Caco-2 (cell line): Measurements from ENCODE around the gene PPIL4. TPM values are rescaled to one million over a fixed set of nuclear protein-coding genes. Genes with fewer than 3 reads are reported as not detected.
"Not testable (repeated sequence)": the region's sequence is repeated elsewhere in the genome, so short reads cannot be mapped to it uniquely, and the experiment has no call there.

Experiments used
- BruUV-seq: library from RNA; stranded (reverse); fragments of 400-500 nt; replicated peaks from 2 replicates; lab custom pipeline; 2021; lab: Mats Ljungman, UMichigan
- CTCF ChIA-PET: fragments of 300-600 bp; sonication (Branson Sonifier 250); formaldehyde crosslinking; loops from one replicate; lab custom pipeline; 2022; ENCODE audit warnings: antibody characterized with exemption; lab: Charles Lee
- POLR2A ChIA-PET: fragments of 300-600 bp; sonication (Branson Sonifier 250); formaldehyde crosslinking; loops from one replicate; lab custom pipeline; 2022; ENCODE audit warnings: antibody characterized with exemption; lab: Charles Lee
- DNase-seq, 2 experiments: peaks; one replicate each; pipeline versions ENCODE4 v3.0.0 to v3.0.0-alpha.2; 2020 to 2022
- H3K27me3 ChIP-seq: replicated peaks from 2 replicates; pipeline ENCODE4 v1.6.0; 2011; ENCODE audit warnings: low read length; ENCODE audit not compliant: control insufficient read depth, insufficient read depth
- H3K36me3 ChIP-seq: 2 replicates; pipeline ENCODE4 v1.5.1; 2011; ENCODE audit warnings: low read length; ENCODE audit not compliant: control insufficient read depth, insufficient read depth
- H3K4me1 ChIP-seq: fragments of 250-450 bp; sonication (Bioruptor Pico); 2 replicates; pipeline ENCODE4 v1.5.1; 2020; ENCODE audit warnings: mild to moderate bottlenecking
- H3K4me3 ChIP-seq: 2 replicates; pipeline ENCODE4 v1.5.1; 2011; ENCODE audit warnings: low read depth, mild to moderate bottlenecking, control low read depth, low read length
- H3K9me3 ChIP-seq: fragments of 250-450 bp; sonication (Bioruptor Pico); 2 replicates; pipeline ENCODE4 v1.5.1; 2020; ENCODE audit warnings: mild to moderate bottlenecking, moderate library complexity
- H3K27ac Mint-ChIP-seq: one replicate; pipeline ENCODE4 v1.8.0; 2022; ENCODE audit warnings: mixed read lengths; ENCODE audit not compliant: unreplicated experiment
- H3K27me3 Mint-ChIP-seq: one replicate; pipeline ENCODE4 v1.8.0; 2022; ENCODE audit warnings: mixed read lengths; ENCODE audit not compliant: insufficient read depth, unreplicated experiment
- H3K36me3 Mint-ChIP-seq: one replicate; pipeline ENCODE4 v1.8.0; 2022; ENCODE audit warnings: mild to moderate bottlenecking, mixed read lengths; ENCODE audit not compliant: insufficient read depth, unreplicated experiment
- H3K4me1 Mint-ChIP-seq: one replicate; pipeline ENCODE4 v1.8.0; 2022; ENCODE audit warnings: low read depth, mixed read lengths; ENCODE audit not compliant: unreplicated experiment
- H3K4me3 Mint-ChIP-seq: one replicate; pipeline ENCODE4 v1.8.0; 2022; ENCODE audit warnings: mild to moderate bottlenecking, moderate library complexity, mixed read lengths; ENCODE audit not compliant: unreplicated experiment
- H3K9me3 Mint-ChIP-seq: one replicate; pipeline ENCODE4 v1.8.0; 2022; ENCODE audit warnings: mixed read lengths; ENCODE audit not compliant: unreplicated experiment
- intact Hi-C: fragments of 100-400 bp; cut with micrococcal nuclease; formaldehyde crosslinking; loops from one replicate; pipeline ENCODE4 v1.10.0; 2022; ENCODE audit not compliant: unreplicated experiment
- total RNA-seq: library from RNA; stranded (reverse); gene quantifications from 2 replicates; pipeline ENCODE4 v1.2.3, GENCODE V29; 2022
- TF ChIP-seq, protein P1 (sequence below), 2 experiments: fragments of 200-600 bp in 1 of 2; IDR thresholded peaks; 1 replicate in 1 of 2; 2 replicates in 1 of 2; pipeline versions ENCODE4 v1.5.1 to v1.8.0; 2011 to 2022; ENCODE audit warnings: antibody characterized with exemption in 1 of 2, control low read depth in 1 of 2, inconsistent platforms in 1 of 2, low read depth in 1 of 2, low read length in 1 of 2, mild to moderate bottlenecking in 1 of 2, moderate library complexity in 1 of 2; ENCODE audit not compliant: insufficient read depth in 1 of 2, severe bottlenecking in 1 of 2, unreplicated experiment in 1 of 2

PPIL4 gene
- total RNA-seq, 1 experiment from 2014 or later, result 28.4 TPM

- Mint-ChIP-seq H3K4me1 (no peaks in the 10 kb centered on the region), H3K9me3 (no peaks in the 10 kb centered on the region), H3K27ac (no peak overlapping the region), H3K36me3 (peaks cover 15% of the 10 kb centered on the region), H3K4me3 (no peak overlapping the region), H3K27me3 (no peaks in the 10 kb centered on the region)
- Histone ChIP-seq H3K4me1 (no peaks in the 10 kb centered on the region), H3K4me3 (no peak overlapping the region), H3K27me3 (no peaks in the 10 kb centered on the region), H3K9me3 (no peaks in the 10 kb centered on the region), H3K36me3 (no peaks in the 10 kb centered on the region)
- intact Hi-C loops, result no loop called here
- TF ChIP-seq, protein P1, sequence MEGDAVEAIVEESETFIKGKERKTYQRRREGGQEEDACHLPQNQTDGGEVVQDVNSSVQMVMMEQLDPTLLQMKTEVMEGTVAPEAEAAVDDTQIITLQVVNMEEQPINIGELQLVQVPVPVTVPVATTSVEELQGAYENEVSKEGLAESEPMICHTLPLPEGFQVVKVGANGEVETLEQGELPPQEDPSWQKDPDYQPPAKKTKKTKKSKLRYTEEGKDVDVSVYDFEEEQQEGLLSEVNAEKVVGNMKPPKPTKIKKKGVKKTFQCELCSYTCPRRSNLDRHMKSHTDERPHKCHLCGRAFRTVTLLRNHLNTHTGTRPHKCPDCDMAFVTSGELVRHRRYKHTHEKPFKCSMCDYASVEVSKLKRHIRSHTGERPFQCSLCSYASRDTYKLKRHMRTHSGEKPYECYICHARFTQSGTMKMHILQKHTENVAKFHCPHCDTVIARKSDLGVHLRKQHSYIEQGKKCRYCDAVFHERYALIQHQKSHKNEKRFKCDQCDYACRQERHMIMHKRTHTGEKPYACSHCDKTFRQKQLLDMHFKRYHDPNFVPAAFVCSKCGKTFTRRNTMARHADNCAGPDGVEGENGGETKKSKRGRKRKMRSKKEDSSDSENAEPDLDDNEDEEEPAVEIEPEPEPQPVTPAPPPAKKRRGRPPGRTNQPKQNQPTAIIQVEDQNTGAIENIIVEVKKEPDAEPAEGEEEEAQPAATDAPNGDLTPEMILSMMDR (IDR thresholded peaks at IDR 0.05; ENCODE audit: insufficient read depth in 1 of 2, low read depth in 1 of 2, low read length in 1 of 2, severe bottlenecking in 1 of 2, unreplicated experiment in 1 of 2), result no peak
- DNase-seq, result no peak
- no TSS peak for BruUV-seq
- CTCF ChIA-PET, result interaction anchor here (0.6 kb wide), 1 partner anchor 44 kb away, joined by 3 read pairs; no protein-coding TSS in a partner anchor
- POLR2A ChIA-PET, result no interaction called here
Observed at GRCh38 chr6:149497365-149497764, 48.5 kb downstream of the PPIL4 start.

DNA sequence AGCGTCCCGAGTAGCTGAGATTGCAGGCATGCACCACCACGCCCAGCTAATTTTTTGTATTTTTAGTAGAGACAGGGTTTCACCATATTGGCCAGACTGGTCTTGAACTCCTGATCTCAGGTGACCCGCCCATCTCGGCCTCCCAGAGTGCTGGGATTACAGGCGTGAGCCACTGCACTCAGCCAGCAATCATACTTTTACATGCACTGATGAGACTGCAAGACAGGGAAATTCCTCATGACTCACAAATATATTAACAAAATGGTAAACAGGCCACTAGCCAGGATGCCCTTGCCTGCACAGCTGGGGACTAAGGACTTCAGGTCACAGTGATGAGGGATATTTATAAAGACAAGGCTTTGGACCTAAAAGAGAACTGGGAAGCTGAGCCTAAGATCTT, 49.2 kb downstream of the PPIL4 start:
- CTCF ChIA-PET, result interaction anchor here (0.6 kb wide), 1 partner anchor 43 kb away, joined by 3 read pairs; no protein-coding TSS in a partner anchor
- H3K27me3 Mint-ChIP-seq, H3K4me3 Mint-ChIP-seq, POLR2A ChIA-PET, H3K9me3 Mint-ChIP-seq, H3K36me3 ChIP-seq, H3K27me3 ChIP-seq, H3K4me3 ChIP-seq, H3K9me3 ChIP-seq, intact Hi-C loops, H3K4me1 ChIP-seq, H3K27ac Mint-ChIP-seq, BruUV-seq, DNase-seq, H3K4me1 Mint-ChIP-seq: not testable (repeated sequence)
- peaks cover 15% of the 10 kb centered on the region for H3K36me3 Mint-ChIP-seq

DNA sequence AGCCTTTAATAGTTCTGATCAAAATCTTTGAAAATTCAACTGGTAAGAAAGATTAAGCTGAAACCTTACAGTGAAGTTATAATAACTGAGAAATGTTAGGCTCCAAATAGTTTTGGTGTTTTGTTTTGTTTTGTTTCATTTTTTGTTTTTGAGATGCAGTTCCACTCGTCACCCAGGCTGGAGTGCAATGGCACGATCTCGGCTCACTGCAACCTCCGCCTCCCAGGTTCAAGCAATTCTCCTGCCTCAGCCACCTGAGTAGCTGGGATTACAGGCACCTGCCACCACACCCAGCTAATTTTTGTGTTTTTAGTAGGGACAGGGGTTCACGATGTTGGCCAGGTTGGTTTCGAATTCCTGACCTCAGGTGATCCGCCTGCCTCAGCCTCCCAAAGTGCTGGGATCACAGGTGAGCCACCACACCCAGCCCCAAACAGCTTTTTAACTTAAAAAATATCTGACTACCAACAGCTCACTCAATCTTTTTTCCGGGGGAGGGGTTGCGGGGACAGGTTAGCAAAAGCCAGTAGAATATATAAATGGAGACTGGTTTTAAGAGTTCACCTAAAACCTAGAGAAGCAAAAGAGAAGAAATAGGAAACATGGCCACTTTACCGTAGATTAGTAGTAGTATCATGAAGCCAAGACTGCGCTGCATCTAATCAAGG, 50.4 kb downstream of the PPIL4 start:
- POLR2A ChIA-PET, DNase-seq, H3K4me1 Mint-ChIP-seq, BruUV-seq, H3K4me3 ChIP-seq, H3K9me3 ChIP-seq, H3K27ac Mint-ChIP-seq, H3K9me3 Mint-ChIP-seq, CTCF ChIA-PET, H3K36me3 ChIP-seq, intact Hi-C loops, H3K27me3 ChIP-seq, H3K27me3 Mint-ChIP-seq, H3K4me1 ChIP-seq, H3K4me3 Mint-ChIP-seq: not testable (repeated sequence)
- H3K36me3 Mint-ChIP-seq, result peaks cover 15% of the 10 kb centered on the region

DNA sequence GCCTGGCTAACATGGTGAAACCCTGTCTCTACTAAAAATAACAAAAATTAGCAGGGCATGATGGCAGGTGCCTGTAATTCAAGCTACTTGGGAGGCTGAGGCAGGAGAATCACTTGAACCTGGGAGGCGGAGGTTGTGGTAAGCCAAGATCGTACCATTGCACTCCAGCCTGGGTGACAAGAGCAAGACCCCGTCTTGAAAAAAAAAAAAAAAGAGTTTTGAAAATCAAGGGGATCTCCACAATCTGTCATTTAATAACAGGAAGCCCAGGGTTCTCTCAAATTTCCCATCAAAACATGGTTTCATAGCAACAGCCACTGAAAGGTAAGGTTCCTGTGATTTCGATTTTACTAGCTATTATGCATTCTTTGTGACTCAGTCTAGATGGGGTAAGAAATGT, 51.0 kb downstream of the PPIL4 start:
- CTCF ChIA-PET, BruUV-seq: not testable (repeated sequence)

More for the DNA sequence above, 51.0 kb downstream of the PPIL4 start:
- H3K36me3 ChIP-seq, H3K27me3 ChIP-seq, H3K27me3 Mint-ChIP-seq, H3K9me3 ChIP-seq, H3K27ac Mint-ChIP-seq, H3K9me3 Mint-ChIP-seq, H3K4me3 ChIP-seq, H3K4me1 ChIP-seq, H3K4me1 Mint-ChIP-seq, H3K4me3 Mint-ChIP-seq, intact Hi-C loops, POLR2A ChIA-PET, DNase-seq: not testable (repeated sequence)
- peaks cover 15% of the 10 kb centered on the region for H3K36me3 Mint-ChIP-seq
